Fibroblast of skin of abdomen (primary cell): ENCODE data around the gene ATOH8. TPM values are rescaled to one million over a fixed set of nuclear protein-coding genes. Genes with fewer than 3 reads are reported as not detected.
"Not testable (repeated sequence)": the region's sequence is repeated elsewhere in the genome, so short reads cannot be mapped to it uniquely, and the experiment has no call there.

Experiments used
- DNase-seq: peaks from one replicate; pipeline ENCODE4 v3.0.0-alpha.2; 2013
- polyA plus RNA-seq, 2 experiments: library from polyadenylated mRNA; unstranded; fragments of 120-200 nt; gene quantifications; one replicate each; pipeline ENCODE4 v1.2.1, GENCODE V29; 2013; ENCODE audit not compliant: insufficient read length in 2 of 2

The ATOH8 gene
- 17.8 TPM for polyA plus RNA-seq (2013, experiment 1 of 2; ENCODE audit: insufficient read length)
- polyA plus RNA-seq (2013, experiment 2 of 2; ENCODE audit: insufficient read length): 17.8 TPM

- DNase-seq: peak; percentile 62
Observed at GRCh38 chr2:85753525-85754312, at the start of gene ATOH8. ATOH8 (plus strand) TSS chr2:85753991; CDS start chr2:85754190, 199 bp downstream.

DNA sequence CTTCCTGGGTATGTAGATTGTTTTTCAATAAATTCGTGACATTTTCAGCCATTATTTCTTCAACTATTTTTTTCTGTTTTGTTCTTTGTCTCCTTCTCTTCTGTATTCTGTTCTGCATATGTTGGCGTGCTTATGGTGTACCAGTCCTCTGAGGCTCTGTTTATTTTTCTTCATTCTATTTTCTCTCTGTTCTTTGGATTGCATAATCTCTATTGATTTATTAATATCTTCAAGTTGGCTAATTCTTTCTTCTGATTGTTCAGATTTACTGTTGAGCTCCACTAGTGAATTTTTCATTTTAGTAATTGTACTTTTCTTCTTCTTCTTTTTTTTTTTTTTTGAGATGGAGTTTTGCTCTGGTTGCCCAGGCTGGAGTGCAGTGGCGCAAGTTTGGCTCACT, 49.8 kb upstream of the ATOH8 start:
- no peak for DNase-seq

DNA sequence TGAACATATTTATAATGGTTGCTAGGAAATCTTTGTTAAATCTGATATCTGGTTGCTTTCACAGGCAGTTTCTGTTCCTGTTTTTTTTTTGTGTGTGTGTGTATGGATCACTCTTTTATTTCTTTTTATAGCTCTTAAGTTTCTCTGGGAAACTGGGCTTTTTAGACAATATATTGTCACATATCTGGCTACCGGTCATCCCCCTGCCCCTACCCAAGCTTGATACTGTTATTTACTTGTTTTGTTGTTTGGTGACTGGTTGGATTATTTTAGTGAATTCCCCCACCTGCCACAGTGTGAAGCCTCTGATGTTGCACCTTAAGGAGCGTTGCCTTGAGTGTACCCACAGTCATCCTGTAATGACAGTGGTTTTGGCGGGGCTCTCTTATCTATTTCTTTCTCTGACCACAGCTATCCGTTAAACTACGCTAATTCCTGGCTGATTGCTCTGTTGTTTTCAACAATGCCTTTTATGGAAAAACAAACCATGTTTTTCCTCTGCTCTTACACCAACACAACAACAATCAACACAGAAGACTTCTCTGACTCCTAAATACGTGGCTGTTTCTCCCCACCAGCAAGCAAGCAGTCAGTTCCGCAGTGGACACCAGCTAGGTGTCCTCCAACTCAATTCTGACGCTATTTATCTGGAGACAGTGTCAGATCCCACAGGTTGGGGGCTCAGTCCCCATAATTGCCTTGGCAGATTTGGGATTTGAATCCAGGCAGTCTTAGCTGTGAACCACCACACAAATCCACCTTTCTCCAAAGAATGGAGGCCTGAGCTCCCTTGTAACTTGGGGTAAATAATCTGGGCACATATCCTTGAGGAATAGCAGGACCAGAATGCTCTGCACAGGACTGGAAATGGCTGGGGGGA, 48.8 kb upstream of the ATOH8 start:
- DNase-seq: no peak

DNA sequence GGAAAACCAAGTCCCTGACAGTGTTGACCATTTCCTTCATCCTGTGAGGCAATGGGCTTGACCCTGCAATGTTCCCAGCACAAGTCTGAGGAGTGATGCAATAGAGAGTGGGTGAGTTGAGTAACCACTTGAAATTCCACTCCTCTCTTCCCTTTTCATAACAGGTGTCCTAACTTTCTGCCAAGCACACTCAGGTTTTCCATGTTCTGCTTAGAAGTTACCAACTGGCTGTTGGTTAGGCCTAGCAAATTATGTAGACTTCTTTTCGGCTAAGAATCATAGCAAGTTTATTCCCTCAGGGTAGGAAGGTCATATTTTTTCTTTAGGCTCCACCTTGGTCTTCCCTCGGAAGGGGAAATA, 48.1 kb upstream of the ATOH8 start:
- DNase-seq: peak; percentile 76

- DNase-seq: no peak
Observed at GRCh38 chr2:85706063-85706462, 47.7 kb upstream of the ATOH8 start.

DNA sequence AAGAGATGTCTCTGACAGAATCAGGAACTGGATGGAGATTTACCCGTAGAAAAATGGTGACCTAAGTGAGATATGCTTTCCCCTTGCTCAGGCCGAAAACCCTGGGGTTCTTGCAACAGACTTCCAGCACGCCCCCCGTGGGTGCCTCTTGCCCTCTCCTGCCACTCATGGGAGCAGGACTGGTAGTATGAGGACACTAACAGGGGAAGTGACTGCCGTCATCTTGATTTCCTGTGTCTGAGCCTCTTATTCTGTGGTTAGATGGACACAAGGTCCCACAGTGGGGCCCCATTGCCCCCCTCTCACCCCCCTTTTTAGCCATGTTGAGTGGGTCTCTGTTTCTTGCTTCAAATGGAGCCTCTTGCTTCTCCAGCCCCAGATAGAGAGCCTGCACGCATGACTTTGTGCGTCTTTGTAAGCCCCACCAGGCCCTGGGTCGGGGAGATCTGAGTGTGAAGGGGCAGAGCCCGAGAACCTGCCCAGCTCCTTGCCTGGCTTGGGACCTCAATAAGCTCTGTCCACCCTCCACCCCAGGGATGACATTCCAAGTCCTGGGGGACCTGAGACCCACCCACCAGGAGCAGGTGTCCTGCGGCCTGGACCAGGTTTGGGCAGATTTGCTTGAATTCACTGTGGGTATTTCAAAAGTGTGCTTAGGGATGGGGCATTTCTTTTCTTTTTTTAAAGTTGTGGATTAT, 47.0 kb upstream of the ATOH8 start:
- DNase-seq: no peak

DNA sequence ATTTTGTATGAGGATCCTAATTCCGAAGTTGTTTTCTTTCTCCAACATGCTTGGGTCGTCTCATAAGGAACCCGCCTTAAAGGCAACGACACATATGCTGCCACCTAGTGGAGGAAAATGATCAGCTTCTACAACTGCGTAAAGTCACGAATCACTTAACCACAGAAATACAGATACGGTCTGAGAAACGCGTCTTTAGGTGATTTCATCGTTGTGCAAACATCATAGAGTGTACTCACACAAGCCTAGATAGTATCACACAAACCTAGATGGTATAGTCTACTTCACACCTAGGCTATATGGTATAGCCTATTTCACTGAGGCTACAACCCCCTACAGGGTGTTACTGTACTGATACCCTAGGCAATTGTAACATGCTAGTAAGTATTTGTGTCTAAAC, 46.5 kb upstream of the ATOH8 start:
- DNase-seq: peak; percentile 78

GRCh38 chr2:85708641-85709040, 45.1 kb upstream of the ATOH8 start:
- DNase-seq: no peak

- DNase-seq: no peak
Observed at GRCh38 chr2:85709401-85709811, 44.4 kb upstream of the ATOH8 start.

- DNase-seq: no peak
Observed at GRCh38 chr2:85710687-85711577, 42.9 kb upstream of the ATOH8 start.

- DNase-seq: no peak
Observed at GRCh38 chr2:85711578-85712060, 42.2 kb upstream of the ATOH8 start.

DNA sequence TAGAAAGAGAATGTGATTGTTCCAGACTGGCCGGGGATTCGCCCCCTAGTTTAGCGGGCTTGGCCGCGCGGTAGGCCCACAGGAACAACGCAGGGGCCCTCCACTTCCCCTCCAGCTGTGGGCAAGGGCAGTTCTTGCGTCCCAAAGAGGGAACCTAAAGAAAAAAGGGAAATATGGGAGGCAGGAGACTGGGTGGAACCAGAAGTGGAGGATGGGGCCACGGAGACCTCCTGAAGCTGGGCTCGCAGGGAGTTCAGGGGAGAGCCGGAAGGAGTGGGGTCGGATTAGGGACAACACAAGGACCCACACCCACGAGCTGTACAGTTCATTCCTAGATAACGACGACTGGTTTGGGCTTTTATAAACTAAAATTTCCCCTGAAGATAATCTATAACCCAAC, 41.5 kb upstream of the ATOH8 start:
- DNase-seq: no peak

DNA sequence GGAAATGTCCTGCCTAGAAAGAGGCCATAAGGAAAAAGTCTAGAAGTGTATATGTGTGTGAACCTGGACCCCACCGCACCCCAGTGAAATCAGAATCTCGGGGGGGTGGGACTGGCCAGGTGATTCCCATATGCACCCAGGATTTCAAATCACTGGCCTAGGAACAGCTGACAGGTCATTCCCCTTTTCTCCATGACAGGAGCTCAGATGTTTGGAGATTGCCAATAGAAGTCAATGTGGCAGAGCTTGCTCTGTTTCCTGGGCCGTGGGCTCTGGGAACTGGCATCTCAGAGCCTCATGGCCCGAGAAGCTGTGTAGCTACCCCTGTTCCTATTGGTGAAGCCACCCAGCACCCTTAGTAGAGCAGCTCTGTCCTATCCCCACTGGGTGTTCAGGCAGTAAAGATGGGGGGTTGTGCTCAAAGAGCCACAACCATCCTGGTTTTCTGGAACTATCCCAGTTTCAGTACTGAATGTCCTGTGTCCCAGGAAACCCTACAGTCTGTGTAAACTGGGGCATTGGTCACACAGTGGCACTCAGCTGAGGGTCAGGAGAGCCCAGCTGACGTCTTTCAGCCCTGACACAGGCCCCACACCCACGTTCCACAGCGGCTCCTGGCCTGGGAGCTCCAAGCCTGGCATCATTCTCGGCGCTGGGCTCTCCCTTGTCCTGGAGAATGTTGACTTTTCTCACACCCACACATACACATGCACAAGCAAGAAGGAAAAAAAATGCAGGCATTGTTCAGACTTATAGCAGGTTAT, 40.8 kb upstream of the ATOH8 start:
- no peak for DNase-seq

- DNase-seq: no peak
Observed at GRCh38 chr2:85713836-85714235, 40.0 kb upstream of the ATOH8 start.

DNA sequence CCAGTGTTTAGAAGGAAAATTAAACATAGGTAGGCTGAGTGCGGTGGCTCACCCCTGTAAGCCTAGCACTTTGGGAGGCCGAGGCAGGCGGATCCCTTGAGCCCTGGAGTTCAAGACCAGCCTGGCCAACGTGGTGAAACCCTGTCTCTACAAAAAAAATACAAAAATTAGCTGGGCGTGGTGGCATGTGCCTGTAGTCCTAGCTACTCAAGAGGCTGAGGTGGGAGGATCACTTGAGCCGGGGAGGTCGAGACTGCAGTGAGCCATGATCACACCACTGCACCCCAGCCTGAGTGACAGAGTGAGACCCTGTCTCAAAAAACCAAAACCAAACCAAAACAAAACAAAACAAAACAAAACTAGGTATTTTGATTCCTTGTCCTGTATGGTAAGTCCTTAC, 39.4 kb upstream of the ATOH8 start:
- not testable (repeated sequence) for DNase-seq

DNA sequence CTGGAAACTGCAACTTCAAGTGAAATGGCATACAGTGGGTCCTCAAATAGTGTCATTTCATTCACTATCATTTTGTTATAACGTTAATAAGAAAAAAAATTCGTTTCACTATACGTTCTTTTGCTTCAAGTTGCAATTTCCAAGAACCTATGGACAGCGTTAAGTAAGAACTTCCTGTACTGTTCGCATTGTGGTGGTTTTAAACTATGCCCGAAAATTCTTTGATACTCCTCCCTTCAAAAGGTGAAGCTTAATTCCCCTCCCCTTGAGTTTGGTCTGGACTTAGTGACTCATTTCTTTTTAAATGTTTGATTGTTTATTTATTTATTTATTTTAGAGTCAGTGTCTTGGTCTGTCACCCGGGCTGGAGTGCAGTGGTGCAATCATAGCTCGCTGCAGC, 39.0 kb upstream of the ATOH8 start:
- DNase-seq: no peak

- no peak for DNase-seq
Observed at GRCh38 chr2:85716346-85716914, 37.4 kb upstream of the ATOH8 start.

DNA sequence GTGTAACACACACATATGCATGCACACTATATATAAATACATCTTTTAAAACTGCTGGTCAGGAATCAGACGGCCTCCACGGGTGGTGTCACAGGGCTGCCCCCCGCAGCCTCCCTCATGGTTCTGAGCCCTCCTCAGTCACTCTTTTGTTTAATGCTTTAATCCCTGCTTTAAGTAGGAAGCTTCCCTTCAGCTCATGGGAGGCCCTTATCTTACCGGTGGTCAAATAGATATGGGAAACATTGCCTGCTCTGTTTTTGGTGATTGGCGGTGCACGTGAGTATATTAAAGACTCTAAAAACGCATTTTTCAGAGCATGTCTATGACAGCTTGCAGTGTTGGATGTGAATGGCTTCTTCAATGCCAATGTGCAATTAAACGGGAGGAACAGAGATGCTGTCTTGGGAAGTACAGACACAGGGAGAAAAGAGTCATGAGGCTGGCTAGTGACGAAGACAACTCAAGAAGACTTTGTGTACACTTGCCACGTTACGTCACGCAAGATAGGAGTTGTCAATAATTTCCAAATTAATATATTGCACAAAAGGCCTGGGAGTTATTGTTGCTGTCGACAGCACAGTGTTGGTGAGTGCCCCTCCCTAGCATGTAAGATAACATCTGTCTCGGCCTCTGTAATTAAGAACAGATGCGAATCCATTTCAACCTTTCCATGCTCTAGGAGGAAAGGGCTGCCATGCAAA, 36.3 kb upstream of the ATOH8 start:
- peak; percentile 87 for DNase-seq

DNA sequence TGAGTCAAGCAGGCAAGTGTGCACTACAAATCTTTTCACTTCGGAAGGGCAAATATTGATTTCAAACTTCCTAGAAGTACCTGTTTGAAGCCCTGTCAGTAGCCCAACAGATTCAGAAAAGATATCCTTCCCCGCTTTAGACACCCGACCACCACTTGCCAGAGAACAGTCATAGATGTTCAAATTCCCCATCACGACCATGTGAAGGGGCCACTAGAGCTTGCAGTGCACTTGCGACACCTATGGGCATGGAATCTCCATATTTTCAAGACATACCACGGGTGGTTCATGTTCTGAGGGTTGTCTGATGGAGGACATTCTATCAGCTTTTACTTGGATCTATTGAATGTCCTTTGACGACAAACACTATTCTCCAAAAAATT, 35.8 kb upstream of the ATOH8 start:
- DNase-seq: peak; percentile 33

DNA sequence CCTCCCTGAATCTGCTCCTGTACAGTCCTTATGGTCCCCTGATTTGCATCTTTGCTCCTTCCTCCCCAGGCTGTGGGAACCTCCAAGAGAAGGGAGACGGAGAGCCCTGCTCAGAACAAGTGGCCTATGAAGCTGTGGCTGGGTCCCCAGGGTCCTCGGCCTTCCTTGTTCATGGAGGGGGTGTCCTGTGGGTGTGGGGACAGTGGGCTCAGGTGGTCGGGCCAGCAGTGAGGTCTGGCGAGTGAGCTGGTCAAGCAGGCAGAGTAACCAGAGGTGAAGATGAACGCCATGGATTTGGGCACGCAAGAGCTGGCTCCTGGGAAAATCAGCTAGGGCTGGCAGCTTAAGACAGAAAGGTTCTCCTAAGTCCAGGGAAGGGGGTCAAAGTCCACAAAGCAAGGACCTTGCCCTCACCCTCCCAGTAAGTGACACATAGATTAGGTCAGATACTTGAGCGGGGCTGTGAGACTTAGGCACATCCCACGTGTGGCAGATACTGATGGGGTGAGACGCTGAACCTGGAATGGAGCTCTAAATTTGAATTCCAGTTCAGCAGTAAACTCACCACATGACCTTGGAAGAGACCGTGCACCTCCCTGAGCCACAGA, 34.8 kb upstream of the ATOH8 start:
- DNase-seq: no peak
